ENCODE measurements around the gene ANKRD60. TPM values are rescaled to one million over a fixed set of nuclear protein-coding genes. Genes with fewer than 3 reads are reported as not detected.

The ANKRD60 gene
- total RNA-seq, 2 experiments from 2014 or later, result not detected

- no peak overlapping the region for H3K4me3 ChIP-seq (ENCODE audit: low read depth, low read length, poor library complexity, severe bottlenecking)
- POLR2A ChIA-PET, result no interaction called here
- intact Hi-C loops (cut with micrococcal nuclease; ENCODE audit: unreplicated experiment), result no loop called here
- H3K9me2 ChIP-seq (ENCODE audit: insufficient read depth, low read length), result no peaks in the 10 kb centered on the region
- H3K27ac ChIP-seq (ENCODE audit: low read depth, low read length, poor library complexity, severe bottlenecking), result no peak overlapping the region
- H3K4me1 ChIP-seq (ENCODE audit: insufficient read depth, low read length, poor library complexity, severe bottlenecking), result no peaks in the 10 kb centered on the region
- H4K20me1 ChIP-seq (ENCODE audit: insufficient read depth, low read length), result no peaks in the 10 kb centered on the region
- no peak overlapping the region for H3K4me2 ChIP-seq (ENCODE audit: low read length)
- DNase-seq (ENCODE audit: low spot score), result no peak
- no peaks in the 10 kb centered on the region for H3K9me3 ChIP-seq (ENCODE audit: low read length)
- no peaks in the 10 kb centered on the region for H3K36me3 ChIP-seq (ENCODE audit: insufficient read depth, low read length)
- CTCF ChIA-PET (ENCODE audit: unreplicated experiment), result no interaction called here
- no peaks in the 10 kb centered on the region for H3K79me2 ChIP-seq (ENCODE audit: insufficient read depth, low read depth, low read length)
- no TSS peak for BruUV-seq (replicated peaks)
- TF ChIP-seq CTCF (conservative IDR thresholded peaks at IDR 0.05; ENCODE audit: low read length) (no peak), EZH2phosphoT487 (IDR thresholded peaks at IDR 0.05; ENCODE audit: borderline replicate concordance, low read depth, low read length) (no peak)
- no peak overlapping the region for H2AFZ ChIP-seq (ENCODE audit: low read length)
These were observed 15.4 kb upstream of the ANKRD60 start for GRCh38 chr20:58243653-58244410.

GRCh38 chr20:58242824-58243223 lies 14.4 kb upstream of the ANKRD60 start:
- BruUV-seq (replicated peaks), result no TSS peak
- Histone ChIP-seq H2AFZ (ENCODE audit: low read length) (no peak overlapping the region), H3K9me3 (ENCODE audit: low read length) (no peaks in the 10 kb centered on the region), H3K4me2 (ENCODE audit: low read length) (no peak overlapping the region), H3K4me3 (ENCODE audit: low read depth, low read length, poor library complexity, severe bottlenecking) (no peak overlapping the region), H4K20me1 (ENCODE audit: insufficient read depth, low read length) (no peaks in the 10 kb centered on the region), H3K4me1 (ENCODE audit: insufficient read depth, low read length, poor library complexity, severe bottlenecking) (no peaks in the 10 kb centered on the region), H3K27ac (ENCODE audit: low read depth, low read length, poor library complexity, severe bottlenecking) (no peak overlapping the region), H3K36me3 (ENCODE audit: insufficient read depth, low read length) (no peaks in the 10 kb centered on the region), H3K9me2 (ENCODE audit: insufficient read depth, low read length) (no peaks in the 10 kb centered on the region), H3K79me2 (ENCODE audit: insufficient read depth, low read depth, low read length) (no peaks in the 10 kb centered on the region)
- no peak for DNase-seq (ENCODE audit: low spot score)
- ChIA-PET POLR2A (interaction anchor here (1.0 kb wide), 1 partner anchor 42 kb away, joined by 3 read pairs; no protein-coding TSS in a partner anchor), CTCF (ENCODE audit: unreplicated experiment) (no interaction called here)
- intact Hi-C loops (cut with micrococcal nuclease; ENCODE audit: unreplicated experiment), result no loop called here
- TF ChIP-seq CTCF (conservative IDR thresholded peaks at IDR 0.05; ENCODE audit: low read length) (no peak), EZH2phosphoT487 (IDR thresholded peaks at IDR 0.05; ENCODE audit: borderline replicate concordance, low read depth, low read length) (no peak)

GRCh38 chr20:58241766-58242465 lies 13.5 kb upstream of the ANKRD60 start:
- no peaks in the 10 kb centered on the region for H3K79me2 ChIP-seq (ENCODE audit: insufficient read depth, low read depth, low read length)
- ChIA-PET CTCF (ENCODE audit: unreplicated experiment) (no interaction called here), POLR2A (interaction anchor here (1.0 kb wide), 1 partner anchor 43 kb away, joined by 3 read pairs; no protein-coding TSS in a partner anchor)
- H3K36me3 ChIP-seq (ENCODE audit: insufficient read depth, low read length), result no peaks in the 10 kb centered on the region
- BruUV-seq (replicated peaks), result no TSS peak
- intact Hi-C loops (cut with micrococcal nuclease; ENCODE audit: unreplicated experiment), result no loop called here
- H3K9me2 ChIP-seq (ENCODE audit: insufficient read depth, low read length), result no peaks in the 10 kb centered on the region
- H2AFZ ChIP-seq (ENCODE audit: low read length), result no peak overlapping the region
- H3K4me2 ChIP-seq (ENCODE audit: low read length), result no peak overlapping the region
- H3K27ac ChIP-seq (ENCODE audit: low read depth, low read length, poor library complexity, severe bottlenecking), result no peak overlapping the region
- no peak for DNase-seq (ENCODE audit: low spot score)
- H3K9me3 ChIP-seq (ENCODE audit: low read length), result no peaks in the 10 kb centered on the region
- no peak overlapping the region for H3K4me3 ChIP-seq (ENCODE audit: low read depth, low read length, poor library complexity, severe bottlenecking)
- no peaks in the 10 kb centered on the region for H4K20me1 ChIP-seq (ENCODE audit: insufficient read depth, low read length)
- no peak for TF ChIP-seq EZH2phosphoT487 (IDR thresholded peaks at IDR 0.05; ENCODE audit: borderline replicate concordance, low read depth, low read length)
- TF ChIP-seq CTCF (conservative IDR thresholded peaks at IDR 0.05; ENCODE audit: low read length), result no peak
- H3K4me1 ChIP-seq (ENCODE audit: insufficient read depth, low read length, poor library complexity, severe bottlenecking), result no peaks in the 10 kb centered on the region
